ENCODE measurements around the gene GAL3ST3.

GAL3ST3 gene

GRCh38 chr11:66070604-66071380, 21.8 kb upstream of the GAL3ST3 start:
- in situ Hi-C loops (cut with HindIII; ENCODE audit: low sequenced_read_pairs), result no loop called here

GRCh38 chr11:66069715-66070603, 21.0 kb upstream of the GAL3ST3 start, which contains the start of gene PACS1:
TSS of gene PACS1 (plus strand) at chr11:66070272. CDS start at chr11:66070487, 215 bp downstream.
- in situ Hi-C loops (cut with HindIII; ENCODE audit: low sequenced_read_pairs), result no loop called here

- in situ Hi-C loops (cut with HindIII; ENCODE audit: low sequenced_read_pairs), result no loop called here
These were observed 20.2 kb upstream of the GAL3ST3 start for GRCh38 chr11:66068923-66069714.

- in situ Hi-C loops (cut with HindIII; ENCODE audit: low sequenced_read_pairs), result no loop called here
These were observed 19.3 kb upstream of the GAL3ST3 start for GRCh38 chr11:66068154-66068821.

GRCh38 chr11:66067640-66068039, 18.7 kb upstream of the GAL3ST3 start:
- in situ Hi-C loops (cut with HindIII; ENCODE audit: low sequenced_read_pairs), result no loop called here

- in situ Hi-C loops (cut with HindIII; ENCODE audit: low sequenced_read_pairs), result no loop called here
These were observed 17.8 kb upstream of the GAL3ST3 start for GRCh38 chr11:66066751-66067150.

GRCh38 chr11:66064571-66064970, 15.6 kb upstream of the GAL3ST3 start:
- in situ Hi-C loops (cut with HindIII; ENCODE audit: low sequenced_read_pairs), result no loop called here

- in situ Hi-C loops (cut with HindIII; ENCODE audit: low sequenced_read_pairs), result no loop called here
These were observed 14.9 kb upstream of the GAL3ST3 start for GRCh38 chr11:66063900-66064299.

GRCh38 chr11:66062408-66062807, 13.4 kb upstream of the GAL3ST3 start:
- in situ Hi-C loops (cut with HindIII; ENCODE audit: low sequenced_read_pairs), result no loop called here

- in situ Hi-C loops (cut with HindIII; ENCODE audit: low sequenced_read_pairs), result no loop called here
These were observed 12.3 kb upstream of the GAL3ST3 start for GRCh38 chr11:66061268-66061667.

- in situ Hi-C loops (cut with HindIII; ENCODE audit: low sequenced_read_pairs), result no loop called here
These were observed 11.2 kb upstream of the GAL3ST3 start for GRCh38 chr11:66059966-66060680.

- in situ Hi-C loops (cut with HindIII; ENCODE audit: low sequenced_read_pairs), result no loop called here
These were observed 7.5 kb upstream of the GAL3ST3 start for GRCh38 chr11:66056501-66056900.

- in situ Hi-C loops (cut with HindIII; ENCODE audit: low sequenced_read_pairs), result no loop called here
These were observed 6.1 kb upstream of the GAL3ST3 start for GRCh38 chr11:66055021-66055420.

GRCh38 chr11:66052664-66052982, 3.7 kb upstream of the GAL3ST3 start:
- in situ Hi-C loops (cut with HindIII; ENCODE audit: low sequenced_read_pairs), result no loop called here

GRCh38 chr11:66051766-66052663, 3.1 kb upstream of the GAL3ST3 start, which contains the start of gene SF3B2:
TSS of gene SF3B2 (plus strand) at chr11:66052364. CDS start at chr11:66052385, 21 bp downstream.
- in situ Hi-C loops (cut with HindIII; ENCODE audit: low sequenced_read_pairs), result no loop called here

- in situ Hi-C loops (cut with HindIII; ENCODE audit: low sequenced_read_pairs), result no loop called here
These were observed 2.4 kb upstream of the GAL3ST3 start for GRCh38 chr11:66051371-66051765.

- in situ Hi-C loops (cut with HindIII; ENCODE audit: low sequenced_read_pairs), result no loop called here
These were observed 1.7 kb upstream of the GAL3ST3 start for GRCh38 chr11:66050581-66051231.
